SK-N-MC (cell line): ENCODE data around the gene PDE4C.
"Not testable (repeated sequence)": the region's sequence is repeated elsewhere in the genome, so short reads cannot be mapped to it uniquely, and the experiment has no call there.

Experiments used
- DNase-seq: peaks from one replicate; pipeline ENCODE4 v3.0.0-alpha.2; 2011; ENCODE audit warnings: low read depth, low spot score
- H3K27ac ChIP-seq: fragments of 200-600 bp; sonication (generic); 2 replicates; pipeline ENCODE4 v1.5.1; 2016; ENCODE audit warnings: mixed run types
- H3K36me3 ChIP-seq: fragments of 200-600 bp; sonication (generic); 2 replicates; pipeline ENCODE4 v1.6.1; 2017; ENCODE audit warnings: antibody characterized with exemption, low read length, mixed read lengths; ENCODE audit not compliant: insufficient read depth
- H3K4me3 ChIP-seq: fragments of 200-600 bp; sonication (generic); 2 replicates; pipeline ENCODE4 v1.5.1; 2016
- H3K9ac ChIP-seq: fragments of 200-600 bp; sonication (generic); 2 replicates; pipeline ENCODE4 v1.8.0; 2017; ENCODE audit warnings: mixed run types, mixed read lengths; ENCODE audit not compliant: insufficient read length
- H3K9me3 ChIP-seq: fragments of 200-600 bp; sonication (generic); 2 replicates; pipeline ENCODE4 v1.6.1; 2017; ENCODE audit warnings: low read depth, mild to moderate bottlenecking, antibody characterized with exemption, low read length, moderate library complexity, mixed read lengths
- EZH2 ChIP-seq: fragments of 200-600 bp; sonication (generic); IDR thresholded peaks from one replicate; pipeline ENCODE4 v1.6.1; 2017; ENCODE audit warnings: antibody characterized with exemption
- FOXP2 ChIP-seq: optimal IDR thresholded peaks from 2 replicates; pipeline ENCODE3; 2011; ENCODE audit warnings: mild to moderate bottlenecking, moderate library complexity; ENCODE audit not compliant: insufficient read depth; ENCODE audit errors: extremely low read length, control extremely low read depth
- POLR2AphosphoS5 ChIP-seq: IDR thresholded peaks from 2 replicates; pipeline ENCODE4 v1.6.1; 2012; ENCODE audit warnings: mild to moderate bottlenecking, low read depth, low read length, borderline replicate concordance

PDE4C gene

DNA sequence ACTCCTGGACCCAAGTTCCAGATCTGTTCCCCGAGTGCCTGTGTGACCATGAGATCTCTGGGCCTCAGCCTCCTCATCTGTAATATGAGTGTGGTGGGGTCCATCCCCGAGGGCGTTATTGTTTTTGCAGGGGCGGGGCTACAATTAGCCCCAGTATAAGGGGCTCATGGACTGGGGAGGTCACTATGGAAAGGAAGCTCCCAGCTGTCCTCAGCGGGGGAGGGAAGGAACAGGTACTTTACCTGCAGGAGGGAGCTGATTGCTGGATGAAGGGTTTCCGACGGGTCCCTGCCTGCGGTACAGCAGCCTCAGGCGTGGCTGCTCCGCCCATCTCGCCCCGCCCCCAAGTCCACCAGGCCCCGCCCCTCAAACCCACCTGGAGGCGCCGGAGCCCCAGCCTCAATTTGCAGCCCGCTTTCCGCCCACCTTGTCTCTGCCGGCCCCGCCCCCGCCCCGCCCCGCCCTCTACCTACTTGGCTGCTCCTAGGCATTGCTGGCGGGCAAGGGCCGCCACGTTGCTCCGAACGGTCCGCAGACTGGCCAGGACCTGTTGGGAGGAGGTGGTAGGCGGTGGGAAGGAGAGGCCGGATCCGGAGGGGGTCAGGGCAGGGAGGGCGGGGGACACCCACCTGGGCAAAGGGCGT lies 5.5 kb downstream of the PDE4C start:
- no peaks in the 10 kb centered on the region for H3K36me3 ChIP-seq
- DNase-seq: no peak
- no peaks in the 10 kb centered on the region for H3K9me3 ChIP-seq
- no peak overlapping the region for H3K4me3 ChIP-seq
- no peak overlapping the region for H3K27ac ChIP-seq
- H3K9ac ChIP-seq: no peak overlapping the region
- no peak for TF ChIP-seq POLR2AphosphoS5
- no peak for TF ChIP-seq FOXP2
- no peak for TF ChIP-seq EZH2

DNA sequence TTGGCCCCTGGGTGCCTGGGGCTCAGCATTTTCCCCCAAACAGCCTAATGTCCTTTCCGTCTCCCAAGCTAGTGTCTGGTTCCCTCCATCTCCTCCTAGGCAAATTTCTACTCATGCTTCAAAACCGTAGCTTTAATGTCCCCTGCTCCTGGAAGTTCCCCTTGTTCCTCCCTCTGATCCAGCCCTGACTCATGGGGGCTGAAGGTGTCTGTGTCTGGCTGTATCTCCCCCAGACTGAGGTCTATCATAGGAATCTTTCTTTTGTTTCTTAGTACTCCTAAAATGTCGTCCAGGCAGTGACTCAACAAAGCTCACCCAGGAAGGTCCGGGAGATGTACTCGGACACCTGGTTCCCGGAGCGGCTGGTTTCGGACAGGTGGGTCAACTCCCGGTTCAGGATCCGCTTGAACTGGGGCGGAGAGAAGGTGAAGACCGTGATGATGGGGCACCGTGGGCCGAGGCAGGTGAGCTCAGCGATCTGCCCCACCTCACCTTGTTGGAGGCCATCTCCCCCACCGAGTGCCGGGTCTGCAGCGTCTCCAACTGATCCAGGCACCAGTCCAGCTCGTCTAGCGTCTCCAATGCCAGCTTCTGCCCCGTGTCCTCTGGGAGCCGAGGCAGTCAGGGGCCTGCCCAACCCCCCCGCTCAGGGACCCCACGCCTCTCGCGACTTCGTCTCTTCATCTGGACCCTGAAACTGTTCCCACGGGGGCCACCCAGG lies 6.2 kb downstream of the PDE4C start:
- TF ChIP-seq FOXP2 (no peak), POLR2AphosphoS5 (no peak), EZH2 (no peak)
- no peak overlapping the region for H3K9ac ChIP-seq
- no peaks in the 10 kb centered on the region for H3K9me3 ChIP-seq
- no peaks in the 10 kb centered on the region for H3K36me3 ChIP-seq
- DNase-seq: no peak
- no peak overlapping the region for H3K27ac ChIP-seq
- no peak overlapping the region for H3K4me3 ChIP-seq

DNA sequence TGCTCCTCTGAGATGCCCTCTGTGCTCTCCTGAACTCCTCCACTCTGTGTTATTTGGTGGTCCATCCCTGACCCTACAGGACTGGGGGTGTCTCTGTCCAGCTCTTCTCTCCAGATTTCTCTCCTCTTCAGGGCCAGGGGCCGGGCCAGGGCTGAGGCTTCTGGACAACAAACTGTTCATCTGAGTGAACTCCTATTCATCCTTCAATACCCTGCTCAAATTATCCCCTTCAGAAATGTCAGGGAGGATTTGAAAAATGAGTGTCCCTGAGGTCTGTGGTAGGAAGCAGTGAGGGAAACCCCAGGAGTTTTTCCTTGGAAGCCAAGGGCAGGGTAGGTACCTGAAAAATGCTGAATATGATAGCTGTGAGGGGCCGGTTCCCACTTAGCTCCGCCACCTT lies 7.6 kb downstream of the PDE4C start:
- DNase-seq: no peak
- no peak overlapping the region for H3K27ac ChIP-seq
- H3K9ac ChIP-seq: no peak overlapping the region
- no peak overlapping the region for H3K4me3 ChIP-seq
- TF ChIP-seq FOXP2 (no peak), POLR2AphosphoS5 (no peak), EZH2 (no peak)
- H3K9me3 ChIP-seq: no peaks in the 10 kb centered on the region
- H3K36me3 ChIP-seq: no peaks in the 10 kb centered on the region

DNA sequence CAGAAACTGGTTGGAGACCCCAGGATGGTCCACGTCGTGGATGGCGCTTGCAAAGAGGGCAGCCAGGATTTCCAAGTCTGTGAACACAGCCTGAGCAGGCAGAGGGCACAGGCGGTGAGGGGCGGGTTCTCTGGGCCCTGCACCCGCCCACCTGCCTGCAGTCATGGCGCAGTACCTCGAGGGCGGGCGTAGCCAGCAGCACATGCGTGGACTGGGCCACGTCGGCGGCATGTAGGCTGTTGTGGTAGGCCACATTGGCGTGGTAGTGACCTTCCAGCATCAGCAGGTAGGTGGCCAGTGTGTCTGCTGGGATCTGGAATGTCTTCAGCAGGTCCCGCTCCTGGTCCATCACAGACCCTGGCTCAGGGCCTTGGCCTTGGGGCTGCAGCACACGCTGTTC lies 8.1 kb downstream of the PDE4C start:
- Histone ChIP-seq H3K9ac (no peak overlapping the region), H3K4me3 (no peak overlapping the region), H3K36me3 (no peaks in the 10 kb centered on the region), H3K9me3 (no peaks in the 10 kb centered on the region), H3K27ac (no peak overlapping the region)
- TF ChIP-seq EZH2 (no peak), FOXP2 (no peak), POLR2AphosphoS5 (no peak)
- no peak for DNase-seq

DNA sequence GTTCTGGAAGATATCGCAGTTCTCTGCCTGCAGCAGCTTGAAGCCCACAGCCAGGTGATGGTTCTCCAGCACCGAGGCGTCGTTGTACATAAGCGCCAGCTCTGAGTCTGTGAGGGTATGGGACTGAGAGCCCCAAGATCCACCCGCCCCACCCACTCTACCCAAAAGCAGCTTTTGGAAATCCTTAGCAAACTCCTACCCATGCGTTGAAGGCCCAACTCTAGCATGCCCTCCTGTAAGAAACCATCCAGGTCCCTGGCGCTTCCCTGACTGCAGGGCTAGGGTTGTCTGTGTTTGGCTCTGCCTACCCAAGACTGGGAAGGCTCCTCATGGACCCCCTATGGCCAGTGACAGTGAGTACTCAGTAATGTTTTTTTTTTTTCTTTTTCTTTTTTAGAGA lies 9.4 kb downstream of the PDE4C start:
- Histone ChIP-seq H3K4me3 (no peak overlapping the region), H3K36me3 (no peaks in the 10 kb centered on the region), H3K9ac (no peak overlapping the region), H3K9me3 (no peaks in the 10 kb centered on the region), H3K27ac (no peak overlapping the region)
- TF ChIP-seq FOXP2 (no peak), POLR2AphosphoS5 (no peak), EZH2 (no peak)
- no peak for DNase-seq

DNA sequence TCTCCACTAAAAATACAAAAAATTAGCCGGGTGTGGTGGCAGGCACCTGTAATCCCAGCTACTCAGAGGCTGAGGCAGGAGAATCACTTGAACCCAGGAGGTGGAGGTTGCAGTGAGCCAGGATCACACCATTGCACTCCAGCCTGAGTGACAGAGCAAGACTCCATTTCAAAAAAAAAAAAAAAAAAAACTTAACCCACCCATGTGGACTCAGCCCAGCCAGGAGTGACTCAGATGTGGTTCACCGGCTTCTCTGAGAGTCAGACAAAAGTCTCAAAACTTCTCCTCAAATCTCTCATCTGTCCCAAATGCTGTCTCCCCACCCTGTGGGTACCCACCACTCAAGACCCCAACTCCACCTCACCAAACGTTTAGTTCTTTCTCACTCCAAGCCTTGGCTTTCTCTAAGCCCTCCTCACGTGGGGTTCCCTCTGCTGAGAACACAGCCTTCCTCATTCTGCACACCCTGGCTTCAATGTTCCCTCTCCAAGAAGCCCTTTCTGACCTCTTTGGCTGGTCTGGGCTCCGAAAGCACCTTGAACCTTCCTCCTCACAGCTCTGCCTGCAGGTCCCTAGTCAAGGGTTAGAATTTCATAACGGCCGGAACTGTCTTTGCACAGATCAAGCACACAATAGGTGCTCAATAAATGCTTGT lies 11.3 kb downstream of the PDE4C start:
- no peaks in the 10 kb centered on the region for H3K36me3 ChIP-seq
- no peak for DNase-seq
- no peak overlapping the region for H3K9ac ChIP-seq
- H3K9me3 ChIP-seq: no peaks in the 10 kb centered on the region
- TF ChIP-seq EZH2: no peak
- no peak overlapping the region for H3K4me3 ChIP-seq
- no peak overlapping the region for H3K27ac ChIP-seq

DNA sequence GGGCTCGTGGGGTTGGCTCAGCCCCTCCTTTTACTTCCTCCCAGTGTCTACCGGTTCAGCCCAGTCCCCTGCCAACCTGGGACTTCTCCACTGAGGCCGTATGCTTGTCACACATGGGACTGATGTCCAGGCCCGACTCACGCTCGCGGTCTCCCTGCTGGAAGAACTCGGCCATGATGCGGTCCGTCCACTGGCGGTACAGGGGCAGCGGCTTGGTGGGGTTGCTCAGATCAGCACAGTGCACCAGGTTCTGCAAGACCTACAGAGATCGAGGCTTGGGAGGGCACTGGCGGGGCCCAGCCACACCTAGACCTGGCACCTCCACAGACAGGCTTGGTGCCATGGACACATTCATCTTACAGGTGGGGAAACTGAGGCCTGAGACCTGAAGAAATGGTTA lies 14.6 kb downstream of the PDE4C start:
- H3K9ac ChIP-seq: no peak overlapping the region
- no peak overlapping the region for H3K4me3 ChIP-seq
- H3K36me3 ChIP-seq: no peaks in the 10 kb centered on the region
- DNase-seq: no peak
- no peaks in the 10 kb centered on the region for H3K9me3 ChIP-seq
- TF ChIP-seq FOXP2: no peak
- TF ChIP-seq POLR2AphosphoS5: no peak
- TF ChIP-seq EZH2: no peak
- H3K27ac ChIP-seq: no peak overlapping the region

DNA sequence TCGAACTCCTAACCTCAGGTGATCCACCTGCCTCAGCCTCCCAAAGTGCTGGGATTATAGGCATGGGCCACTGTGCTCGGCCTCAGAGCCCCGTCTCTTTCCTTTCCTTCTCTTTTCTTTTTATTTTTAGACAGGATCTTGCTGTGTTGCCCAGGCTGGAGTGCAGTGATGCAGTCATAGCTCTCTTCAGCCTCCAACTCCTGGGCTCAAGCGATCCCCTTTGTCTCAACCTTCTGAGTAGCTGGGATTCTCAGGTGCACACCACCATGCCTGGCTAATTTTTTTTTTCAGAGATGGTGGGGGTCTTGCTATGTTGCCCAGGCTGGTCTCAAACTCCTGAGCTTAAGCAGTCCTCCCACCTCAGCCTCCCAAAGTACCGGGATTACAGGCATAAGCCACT lies 16.3 kb downstream of the PDE4C start:
- H3K27ac ChIP-seq, DNase-seq, H3K9ac ChIP-seq, H3K4me3 ChIP-seq, H3K9me3 ChIP-seq, H3K36me3 ChIP-seq: not testable (repeated sequence)
